ENCODE data around the gene USF1.

USF1 gene

GRCh38 chr1:161008869-161009510 is 36.8 kb downstream of the USF1 start:
- TF ChIP-seq CTCF (IDR thresholded peaks at IDR 0.05) = no peak
- peak; percentile 8 for DNase-seq (ENCODE audit: low spot score)
- no peak overlapping the region for H3K27ac ChIP-seq
- H3K4me3 ChIP-seq = no peak overlapping the region

- Histone ChIP-seq H3K4me3 (no peak overlapping the region), H3K27ac (no peak overlapping the region)
- TF ChIP-seq CTCF (IDR thresholded peaks at IDR 0.05) = no peak
- no peak for DNase-seq (ENCODE audit: low spot score)
These were observed 38.4 kb downstream of the USF1 start for GRCh38 chr1:161007369-161007768.

GRCh38 chr1:161006563-161006962 is 39.2 kb downstream of the USF1 start:
- TF ChIP-seq CTCF (IDR thresholded peaks at IDR 0.05) = no peak
- H3K27ac ChIP-seq = no peak overlapping the region
- H3K4me3 ChIP-seq = no peak overlapping the region
- no peak for DNase-seq (ENCODE audit: low spot score)

GRCh38 chr1:161001525-161001924 is 44.3 kb downstream of the USF1 start:
- DNase-seq (ENCODE audit: low spot score) = no peak
- no peak overlapping the region for H3K27ac ChIP-seq
- TF ChIP-seq CTCF (IDR thresholded peaks at IDR 0.05) = no peak
- H3K4me3 ChIP-seq = no peak overlapping the region

- Histone ChIP-seq H3K27ac (no peak overlapping the region), H3K4me3 (no peak overlapping the region)
- TF ChIP-seq CTCF (IDR thresholded peaks at IDR 0.05) = no peak
- no peak for DNase-seq (ENCODE audit: low spot score)
These were observed 44.9 kb downstream of the USF1 start for GRCh38 chr1:161000736-161001480.

GRCh38 chr1:160999376-160999775 is 46.4 kb downstream of the USF1 start:
- Histone ChIP-seq H3K4me3 (no peak overlapping the region), H3K27ac (no peak overlapping the region)
- no peak for TF ChIP-seq CTCF (IDR thresholded peaks at IDR 0.05)
- no peak for DNase-seq (ENCODE audit: low spot score)

All from coronary artery (tissue), 2 donors.